Liver (tissue), 9 donors: ENCODE results near the gene PLK3. TPM values are rescaled to one million over a fixed set of nuclear protein-coding genes. Genes with fewer than 3 reads are reported as not detected.

Source experiments
- DNase-seq: peaks from one replicate; pipeline ENCODE4 v3.0.0-alpha.2; 2017; ENCODE audit warnings: low spot score
- H3K27ac ChIP-seq, 2 donors: one replicate each; pipeline ENCODE4 v1.7.0; 2013; ENCODE audit warnings: inconsistent platforms in 2 of 2, low read length in 2 of 2, control low read depth in 1 of 2, low read depth in 1 of 2, mild to moderate bottlenecking in 1 of 2
- H3K27me3 ChIP-seq, 4 donors: one replicate each; pipeline versions ENCODE4 v1.6.1 to v1.7.0; 2013; ENCODE audit warnings: low read length in 3 of 4, inconsistent platforms in 1 of 4, mild to moderate bottlenecking in 1 of 4, moderate library complexity in 1 of 4; ENCODE audit not compliant: control insufficient read depth in 4 of 4, insufficient read depth in 4 of 4
- H3K36me3 ChIP-seq, 4 donors: one replicate each; pipeline versions ENCODE4 v1.6.1 to v1.7.0; 2013; ENCODE audit warnings: low read length in 3 of 4, mild to moderate bottlenecking in 3 of 4, low read depth in 1 of 4, moderate library complexity in 1 of 4; ENCODE audit not compliant: control insufficient read depth in 4 of 4, insufficient read depth in 3 of 4
- H3K4me1 ChIP-seq, 4 donors: one replicate each; pipeline versions ENCODE4 v1.6.1 to v1.7.0; 2013; ENCODE audit warnings: low read length in 3 of 4, mild to moderate bottlenecking in 3 of 4, moderate library complexity in 1 of 4; ENCODE audit not compliant: control insufficient read depth in 4 of 4, insufficient read depth in 4 of 4
- H3K4me3 ChIP-seq, 3 donors: one replicate each; pipeline versions ENCODE4 v1.6.1 to v1.7.0; 2013; ENCODE audit warnings: low read length in 3 of 3, control low read depth in 1 of 3, low read depth in 1 of 3, mild to moderate bottlenecking in 1 of 3
- H3K9ac ChIP-seq, 2 donors: one replicate each; pipeline ENCODE4 v1.7.0; 2013; ENCODE audit warnings: low read length in 2 of 2, mild to moderate bottlenecking in 2 of 2, moderate library complexity in 2 of 2, control low read depth in 1 of 2, low read depth in 1 of 2
- H3K9me3 ChIP-seq, 4 donors: one replicate each; pipeline versions ENCODE4 v1.6.1 to v1.7.0; 2013; ENCODE audit warnings: low read length in 3 of 4; ENCODE audit not compliant: control insufficient read depth in 4 of 4
- EGR1 ChIP-seq, 2 donors: IDR thresholded peaks; 2 replicates each; pipeline ENCODE4 v1.6.1; 2016 to 2018; ENCODE audit warnings: antibody characterized with exemption in 2 of 2, low read depth in 2 of 2
- FOXA1 ChIP-seq: IDR thresholded peaks from 2 replicates; pipeline ENCODE4 v1.6.1; 2016; ENCODE audit warnings: antibody characterized with exemption
- FOXA2 ChIP-seq: IDR thresholded peaks from 2 replicates; pipeline ENCODE4 v1.6.1; 2016; ENCODE audit warnings: antibody characterized with exemption
- GABPA ChIP-seq, 2 donors: IDR thresholded peaks in 1 of 2; conservative IDR thresholded peaks in 1 of 2; 2 replicates each; pipeline ENCODE4 v1.6.1; 2016; ENCODE audit warnings: antibody characterized with exemption in 2 of 2, mild to moderate bottlenecking in 1 of 2, moderate library complexity in 1 of 2
- HNF4A ChIP-seq, 2 donors: conservative IDR thresholded peaks; 2 replicates each; pipeline ENCODE4 v1.6.1; 2016; ENCODE audit warnings: antibody characterized with exemption in 2 of 2, mild to moderate bottlenecking in 2 of 2
- HNF4G ChIP-seq: IDR thresholded peaks from 2 replicates; pipeline ENCODE4 v1.6.1; 2016; ENCODE audit warnings: antibody characterized with exemption
- RAD21 ChIP-seq, 2 donors: IDR thresholded peaks; 2 replicates each; pipeline ENCODE4 v1.6.1; 2016; ENCODE audit warnings: antibody characterized with exemption in 2 of 2, mild to moderate bottlenecking in 2 of 2
- RXRA ChIP-seq, 2 donors: IDR thresholded peaks; 2 replicates each; pipeline ENCODE4 v1.6.1; 2017 to 2018; ENCODE audit warnings: antibody characterized with exemption in 2 of 2, mild to moderate bottlenecking in 1 of 2
- SP1 ChIP-seq: IDR thresholded peaks from 2 replicates; pipeline ENCODE4 v1.6.1; 2018; ENCODE audit warnings: antibody characterized with exemption, mild to moderate bottlenecking
- TAF1 ChIP-seq: conservative IDR thresholded peaks from 2 replicates; pipeline ENCODE4 v1.6.1; 2016; ENCODE audit warnings: antibody characterized with exemption, mild to moderate bottlenecking
- YY1 ChIP-seq: IDR thresholded peaks from 2 replicates; pipeline ENCODE4 v1.6.1; 2016; ENCODE audit warnings: antibody characterized with exemption, mild to moderate bottlenecking
- WGBS: extraction: QIAGEN DNeasy Blood & Tissue Kit; methylation state at CpG from one replicate; pipeline ENCODE4 v1.1.7; 2013; 5-methylcytosine and 5-hydroxymethylcytosine counted together
- polyA plus RNA-seq, 2 donors: library from polyadenylated mRNA; stranded (reverse) in 1 of 2; unstranded in 1 of 2; fragments of 200-250 nt in 1 of 2; fragments of >200 nt in 1 of 2; fragmentation: Nextera tagmentation in 1 of 2; extraction: Ambion mirVana in 1 of 2; gene quantifications; one replicate each; pipeline versions ENCODE4 v1.2.1 to v1.2.3, GENCODE V29; 2013 to 2015
- total RNA-seq, 2 donors: library from RNA; depleted of rRNA; stranded (reverse); fragments of >200 nt; gene quantifications; one replicate each; pipeline ENCODE4 v1.2.3, GENCODE V29; 2014
- TF ChIP-seq, protein P1 (sequence below): IDR thresholded peaks from 2 replicates; pipeline ENCODE4 v1.6.1; 2016; ENCODE audit warnings: antibody characterized with exemption
- TF ChIP-seq, protein P2 (sequence below): fragments of 150-350 bp; IDR thresholded peaks from 2 replicates; pipeline ENCODE4 v1.5.1; 2017; ENCODE audit warnings: improper control_type of control experiment, low read depth, low read length; ENCODE audit not compliant: missing input control
- TF ChIP-seq, protein P3 (sequence below): IDR thresholded peaks from 2 replicates; pipeline ENCODE4 v1.6.1; 2016; ENCODE audit warnings: antibody characterized with exemption
- TF ChIP-seq, protein P4 (sequence below): IDR thresholded peaks from 2 replicates; pipeline ENCODE4 v1.6.1; 2016; ENCODE audit warnings: antibody characterized with exemption
- donor health status: healthy.
- donor health status: healthy.
- donor health status: healthy.
- donor health status: healthy.
- donor health status: healthy.

PLK3 gene
- total and polyA plus RNA-seq, 4 donors = 1.5 to 5.7 (median 2.3) TPM

DNA sequence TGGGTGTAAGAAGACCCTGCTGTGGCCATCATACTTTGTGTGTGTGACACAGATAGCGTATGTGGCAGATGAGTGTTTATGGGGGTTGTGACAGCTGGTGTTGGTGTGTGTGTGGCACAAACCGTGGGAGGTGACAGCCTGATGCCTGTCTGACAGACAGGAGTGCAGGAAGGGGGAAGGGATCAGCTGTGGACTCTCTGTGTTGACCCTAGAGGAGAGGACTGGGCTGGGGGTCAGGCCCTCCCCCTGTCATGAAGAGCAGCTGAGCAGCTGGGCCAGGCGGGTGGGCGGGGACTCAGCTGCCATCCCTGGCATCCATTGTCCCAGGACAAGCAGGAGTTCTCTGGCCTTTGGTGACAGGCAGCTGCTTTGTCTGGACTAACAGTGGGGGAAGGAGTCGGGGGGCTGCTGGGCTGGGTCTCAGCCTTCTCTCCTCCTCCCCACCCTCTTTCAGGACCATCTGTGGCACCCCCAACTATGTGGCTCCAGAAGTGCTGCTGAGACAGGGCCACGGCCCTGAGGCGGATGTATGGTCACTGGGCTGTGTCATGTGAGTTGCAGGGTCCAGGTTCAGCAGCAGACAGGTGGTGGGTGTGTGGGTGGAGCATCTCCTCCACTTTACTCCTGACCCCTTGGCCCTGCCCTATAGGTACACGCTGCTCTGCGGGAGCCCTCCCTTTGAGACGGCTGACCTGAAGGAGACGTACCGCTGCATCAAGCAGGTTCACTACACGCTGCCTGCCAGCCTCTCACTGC lies 2.3 kb downstream of the PLK3 start (continued):
- TF ChIP-seq, protein P1, sequence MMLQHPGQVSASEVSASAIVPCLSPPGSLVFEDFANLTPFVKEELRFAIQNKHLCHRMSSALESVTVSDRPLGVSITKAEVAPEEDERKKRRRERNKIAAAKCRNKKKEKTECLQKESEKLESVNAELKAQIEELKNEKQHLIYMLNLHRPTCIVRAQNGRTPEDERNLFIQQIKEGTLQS = no peak
- no peak for TF ChIP-seq GABPA (IDR thresholded peaks at IDR 0.05 in 1 of 2, conservative IDR thresholded peaks at IDR 0.05 in 1 of 2)
- no peak for TF ChIP-seq HNF4G
- TF ChIP-seq, protein P2, sequence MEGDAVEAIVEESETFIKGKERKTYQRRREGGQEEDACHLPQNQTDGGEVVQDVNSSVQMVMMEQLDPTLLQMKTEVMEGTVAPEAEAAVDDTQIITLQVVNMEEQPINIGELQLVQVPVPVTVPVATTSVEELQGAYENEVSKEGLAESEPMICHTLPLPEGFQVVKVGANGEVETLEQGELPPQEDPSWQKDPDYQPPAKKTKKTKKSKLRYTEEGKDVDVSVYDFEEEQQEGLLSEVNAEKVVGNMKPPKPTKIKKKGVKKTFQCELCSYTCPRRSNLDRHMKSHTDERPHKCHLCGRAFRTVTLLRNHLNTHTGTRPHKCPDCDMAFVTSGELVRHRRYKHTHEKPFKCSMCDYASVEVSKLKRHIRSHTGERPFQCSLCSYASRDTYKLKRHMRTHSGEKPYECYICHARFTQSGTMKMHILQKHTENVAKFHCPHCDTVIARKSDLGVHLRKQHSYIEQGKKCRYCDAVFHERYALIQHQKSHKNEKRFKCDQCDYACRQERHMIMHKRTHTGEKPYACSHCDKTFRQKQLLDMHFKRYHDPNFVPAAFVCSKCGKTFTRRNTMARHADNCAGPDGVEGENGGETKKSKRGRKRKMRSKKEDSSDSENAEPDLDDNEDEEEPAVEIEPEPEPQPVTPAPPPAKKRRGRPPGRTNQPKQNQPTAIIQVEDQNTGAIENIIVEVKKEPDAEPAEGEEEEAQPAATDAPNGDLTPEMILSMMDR = no peak

DNA sequence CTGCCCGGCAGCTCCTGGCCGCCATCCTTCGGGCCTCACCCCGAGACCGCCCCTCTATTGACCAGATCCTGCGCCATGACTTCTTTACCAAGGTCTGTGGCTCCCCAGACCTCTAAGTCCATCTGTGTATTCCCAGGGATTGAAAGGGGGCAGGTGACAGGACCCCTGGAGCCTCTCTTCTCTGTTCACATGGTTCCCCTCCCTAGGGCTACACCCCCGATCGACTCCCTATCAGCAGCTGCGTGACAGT lies 2.8 kb downstream of the PLK3 start:
- H3K27me3 ChIP-seq = no peaks in the 10 kb centered on the region
- H3K9ac ChIP-seq = no peak overlapping the region
- H3K9me3 ChIP-seq = no peaks in the 10 kb centered on the region
- TF ChIP-seq RXRA (IDR thresholded peaks at IDR 0.05) = no peak
- TF ChIP-seq, protein P2 = no peak
- TF ChIP-seq FOXA2 = no peak
- TF ChIP-seq, protein P3, sequence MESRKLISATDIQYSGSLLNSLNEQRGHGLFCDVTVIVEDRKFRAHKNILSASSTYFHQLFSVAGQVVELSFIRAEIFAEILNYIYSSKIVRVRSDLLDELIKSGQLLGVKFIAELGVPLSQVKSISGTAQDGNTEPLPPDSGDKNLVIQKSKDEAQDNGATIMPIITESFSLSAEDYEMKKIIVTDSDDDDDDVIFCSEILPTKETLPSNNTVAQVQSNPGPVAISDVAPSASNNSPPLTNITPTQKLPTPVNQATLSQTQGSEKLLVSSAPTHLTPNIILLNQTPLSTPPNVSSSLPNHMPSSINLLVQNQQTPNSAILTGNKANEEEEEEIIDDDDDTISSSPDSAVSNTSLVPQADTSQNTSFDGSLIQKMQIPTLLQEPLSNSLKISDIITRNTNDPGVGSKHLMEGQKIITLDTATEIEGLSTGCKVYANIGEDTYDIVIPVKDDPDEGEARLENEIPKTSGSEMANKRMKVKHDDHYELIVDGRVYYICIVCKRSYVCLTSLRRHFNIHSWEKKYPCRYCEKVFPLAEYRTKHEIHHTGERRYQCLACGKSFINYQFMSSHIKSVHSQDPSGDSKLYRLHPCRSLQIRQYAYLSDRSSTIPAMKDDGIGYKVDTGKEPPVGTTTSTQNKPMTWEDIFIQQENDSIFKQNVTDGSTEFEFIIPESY = no peak
- DNase-seq = no peak
- H3K4me3 ChIP-seq = no peak overlapping the region
- H3K4me1 ChIP-seq = peaks cover 14 to 30% (median 24%) of the 10 kb centered on the region in 4 donors
- no peak overlapping the region for H3K27ac ChIP-seq
- peaks cover 0 to 8% (median 8%) of the 10 kb centered on the region in 4 donors for H3K36me3 ChIP-seq
- WGBS = 96% methylated on average over 9 of the region's 9 CpGs

DNA sequence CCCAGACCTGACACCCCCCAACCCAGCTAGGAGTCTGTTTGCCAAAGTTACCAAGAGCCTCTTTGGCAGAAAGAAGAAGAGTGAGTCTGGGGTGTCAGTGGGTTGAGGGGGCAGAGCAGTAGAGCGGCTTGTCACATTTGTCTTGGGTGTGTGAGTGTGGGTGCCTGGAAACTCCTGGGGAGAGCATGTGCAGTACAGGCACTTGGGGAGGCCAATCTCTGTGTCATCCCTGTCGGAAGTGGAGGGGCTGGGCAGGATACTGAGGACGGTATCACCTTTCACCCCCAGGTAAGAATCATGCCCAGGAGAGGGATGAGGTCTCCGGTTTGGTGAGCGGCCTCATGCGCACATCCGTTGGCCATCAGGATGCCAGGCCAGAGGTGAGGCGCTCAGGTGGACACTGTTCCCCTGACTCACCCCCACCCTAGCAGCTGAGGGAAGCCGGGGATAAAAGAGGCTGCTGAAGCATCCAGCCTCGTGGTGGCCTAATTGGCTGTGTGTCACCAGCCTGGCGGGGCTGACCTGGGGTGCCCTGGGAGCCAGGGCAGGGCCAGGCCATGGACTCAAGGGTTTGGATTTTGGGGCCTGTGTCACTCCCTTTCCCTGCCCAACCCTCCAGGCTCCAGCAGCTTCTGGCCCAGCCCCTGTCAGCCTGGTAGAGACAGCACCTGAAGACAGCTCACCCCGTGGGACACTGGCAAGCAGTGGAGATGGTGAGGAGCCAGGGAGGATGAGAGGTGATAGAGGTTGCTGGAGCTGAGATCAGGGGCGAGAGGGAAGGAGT lies 3.3 kb downstream of the PLK3 start:
- H3K27ac ChIP-seq = no peak overlapping the region
- peaks cover 0 to 8% (median 8%) of the 10 kb centered on the region in 4 donors for H3K36me3 ChIP-seq
- TF ChIP-seq, protein P1 = no peak
- TF ChIP-seq RXRA (IDR thresholded peaks at IDR 0.05) (no peak), YY1 (no peak), EGR1 (IDR thresholded peaks at IDR 0.05; ENCODE audit: low read depth in 2 of 2) (no peak), HNF4A (conservative IDR thresholded peaks at IDR 0.05) (no peak), TAF1 (no peak), HNF4G (no peak), SP1 (no peak), GABPA (IDR thresholded peaks at IDR 0.05 in 1 of 2, conservative IDR thresholded peaks at IDR 0.05 in 1 of 2) (no peak), FOXA1 (no peak), FOXA2 (no peak), RAD21 (IDR thresholded peaks at IDR 0.05) (no peak)
- TF ChIP-seq, protein P2 = no peak
- TF ChIP-seq, protein P4, sequence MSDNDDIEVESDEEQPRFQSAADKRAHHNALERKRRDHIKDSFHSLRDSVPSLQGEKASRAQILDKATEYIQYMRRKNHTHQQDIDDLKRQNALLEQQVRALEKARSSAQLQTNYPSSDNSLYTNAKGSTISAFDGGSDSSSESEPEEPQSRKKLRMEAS = no peak
- TF ChIP-seq, protein P3 = no peak
- no peaks in the 10 kb centered on the region for H3K9me3 ChIP-seq
- 93% methylated on average over 13 of the region's 13 CpGs for WGBS
- H3K27me3 ChIP-seq = no peaks in the 10 kb centered on the region
- H3K4me3 ChIP-seq = no peak overlapping the region
- H3K9ac ChIP-seq = no peak overlapping the region
- H3K4me1 ChIP-seq = peaks cover 15 to 34% (median 27%) of the 10 kb centered on the region in 4 donors
- DNase-seq = no peak
